ENCODE results near the gene REPS1.
"Not testable (repeated sequence)": the region's sequence is repeated elsewhere in the genome, so short reads cannot be mapped to it uniquely, and the experiment has no call there.

Gene REPS1

GRCh38 chr6:139007428-139007827 is 19.4 kb upstream of the REPS1 start:
- FAIRE-seq (no peak), DNase-seq (ENCODE audit: low spot score) (no peak)

GRCh38 chr6:139006477-139006876 is 18.4 kb upstream of the REPS1 start:
- FAIRE-seq (no peak), DNase-seq (ENCODE audit: low spot score) (no peak)

- no peak for FAIRE-seq
Observed at GRCh38 chr6:139003751-139004150, 15.7 kb upstream of the REPS1 start.

GRCh38 chr6:138999949-139000725 is 12.1 kb upstream of the REPS1 start:
- no peak for FAIRE-seq
- no peak for DNase-seq (ENCODE audit: low spot score)

More at GRCh38 chr6:139003751-139004150, 15.7 kb upstream of the REPS1 start:
- no peak for DNase-seq (ENCODE audit: low spot score)

GRCh38 chr6:138997136-138997535 is 9.1 kb upstream of the REPS1 start:
- DNase-seq (ENCODE audit: low spot score): no peak
- FAIRE-seq: no peak

- no peak for FAIRE-seq
- DNase-seq (ENCODE audit: low spot score): no peak
Observed at GRCh38 chr6:138996524-138996923, 8.5 kb upstream of the REPS1 start.

GRCh38 chr6:138993410-138993809 is 5.4 kb upstream of the REPS1 start:
- FAIRE-seq; DNase-seq (ENCODE audit: low spot score): not testable (repeated sequence)

GRCh38 chr6:138992965-138993364 is 4.9 kb upstream of the REPS1 start:
- FAIRE-seq; DNase-seq (ENCODE audit: low spot score): not testable (repeated sequence)

- DNase-seq (ENCODE audit: low spot score) (no peak), FAIRE-seq (no peak)
Observed at GRCh38 chr6:138991206-138991605, 3.2 kb upstream of the REPS1 start.

GRCh38 chr6:138989098-138989983 is 1.3 kb upstream of the REPS1 start:
- no peak for FAIRE-seq
- DNase-seq (ENCODE audit: low spot score): no peak

GRCh38 chr6:138988469-138988834 is 399 bp upstream of the REPS1 start:
- no peak for FAIRE-seq

GRCh38 chr6:138987080-138987642 is 892 bp downstream of the REPS1 start:
- DNase-seq (ENCODE audit: low spot score): no peak

More at GRCh38 chr6:138988469-138988834, 399 bp upstream of the REPS1 start:
- DNase-seq (ENCODE audit: low spot score): no peak

GRCh38 chr6:138986578-138986977 is 1.5 kb downstream of the REPS1 start:
- DNase-seq (ENCODE audit: low spot score) (peak; percentile 36), FAIRE-seq (peak; percentile 73)

More at GRCh38 chr6:138987080-138987642, 892 bp downstream of the REPS1 start:
- no peak for FAIRE-seq

GRCh38 chr6:138981416-138981815 is 6.6 kb downstream of the REPS1 start:
- FAIRE-seq (no peak), DNase-seq (ENCODE audit: low spot score) (no peak)

- FAIRE-seq (no peak), DNase-seq (ENCODE audit: low spot score) (no peak)
Observed at GRCh38 chr6:138979813-138980668, 8.0 kb downstream of the REPS1 start.

- DNase-seq (ENCODE audit: low spot score) (no peak), FAIRE-seq (no peak)
Observed at GRCh38 chr6:138979365-138979764, 8.7 kb downstream of the REPS1 start.

- FAIRE-seq (no peak), DNase-seq (ENCODE audit: low spot score) (no peak)
Observed at GRCh38 chr6:138978229-138978628, 9.8 kb downstream of the REPS1 start.

- no peak for DNase-seq (ENCODE audit: low spot score)
- no peak for FAIRE-seq
Observed at GRCh38 chr6:138977646-138978167, 10.3 kb downstream of the REPS1 start.

- no peak for FAIRE-seq
- no peak for DNase-seq (ENCODE audit: low spot score)
Observed at GRCh38 chr6:138977242-138977641, 10.8 kb downstream of the REPS1 start.

GRCh38 chr6:138975815-138976214 is 12.2 kb downstream of the REPS1 start:
- DNase-seq (ENCODE audit: low spot score): no peak
- FAIRE-seq: no peak
